Measurements from ENCODE around the gene NDE1. TPM values are rescaled to one million over a fixed set of nuclear protein-coding genes. Genes with fewer than 3 reads are reported as not detected.
A peak's percentile ranks its signal among the peaks of the same experiment; 100 is the strongest.

The NDE1 gene
- total and polyA plus RNA-seq, 2 experiments from 2014 or later: 10.3 to 11.8 TPM

DNA sequence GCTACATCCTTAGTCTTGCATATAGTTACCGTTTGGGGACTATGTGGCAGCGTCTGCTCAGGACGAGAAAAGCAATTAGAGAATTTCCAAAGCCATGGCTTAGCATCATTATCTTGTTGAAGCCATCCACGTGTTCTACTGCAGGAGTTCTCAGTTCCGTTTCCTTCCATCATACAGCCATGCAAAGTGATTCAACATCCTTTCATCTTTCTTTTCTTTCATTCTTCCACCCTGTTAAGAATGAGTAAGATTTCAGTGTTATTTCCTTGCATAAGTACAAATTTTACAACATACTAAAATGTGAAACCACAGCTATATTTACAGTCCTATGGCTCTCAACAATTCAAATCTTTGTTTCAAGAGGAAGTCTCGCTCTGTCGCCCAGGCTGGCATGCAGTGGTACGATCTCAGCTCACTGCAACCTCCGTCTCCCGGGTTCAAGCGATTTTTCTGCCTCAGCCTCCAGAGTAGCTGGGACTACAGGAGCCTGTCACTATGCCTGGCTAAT lies 10.9 kb upstream of the NDE1 start:
- no peak overlapping the region for H3K4me3 ChIP-seq
- WGBS (ENCODE audit: low lambda C conversion rate, missing lambda C conversion rate): 97% methylated on average over 11 of the region's 11 CpGs
- peaks cover 45% of the 10 kb centered on the region for H3K79me2 ChIP-seq
- no peak overlapping the region for H3K27ac ChIP-seq
- no peak overlapping the region for H3K4me2 ChIP-seq
- H4K20me1 ChIP-seq (ENCODE audit: insufficient read depth, poor library complexity, severe bottlenecking): peaks cover 9% of the 10 kb centered on the region
- H3K36me3 ChIP-seq (replicated peaks; ENCODE audit: insufficient read depth, low read depth): no peaks in the 10 kb centered on the region
- H3K27me3 ChIP-seq: no peaks in the 10 kb centered on the region
- TF ChIP-seq, protein P1, sequence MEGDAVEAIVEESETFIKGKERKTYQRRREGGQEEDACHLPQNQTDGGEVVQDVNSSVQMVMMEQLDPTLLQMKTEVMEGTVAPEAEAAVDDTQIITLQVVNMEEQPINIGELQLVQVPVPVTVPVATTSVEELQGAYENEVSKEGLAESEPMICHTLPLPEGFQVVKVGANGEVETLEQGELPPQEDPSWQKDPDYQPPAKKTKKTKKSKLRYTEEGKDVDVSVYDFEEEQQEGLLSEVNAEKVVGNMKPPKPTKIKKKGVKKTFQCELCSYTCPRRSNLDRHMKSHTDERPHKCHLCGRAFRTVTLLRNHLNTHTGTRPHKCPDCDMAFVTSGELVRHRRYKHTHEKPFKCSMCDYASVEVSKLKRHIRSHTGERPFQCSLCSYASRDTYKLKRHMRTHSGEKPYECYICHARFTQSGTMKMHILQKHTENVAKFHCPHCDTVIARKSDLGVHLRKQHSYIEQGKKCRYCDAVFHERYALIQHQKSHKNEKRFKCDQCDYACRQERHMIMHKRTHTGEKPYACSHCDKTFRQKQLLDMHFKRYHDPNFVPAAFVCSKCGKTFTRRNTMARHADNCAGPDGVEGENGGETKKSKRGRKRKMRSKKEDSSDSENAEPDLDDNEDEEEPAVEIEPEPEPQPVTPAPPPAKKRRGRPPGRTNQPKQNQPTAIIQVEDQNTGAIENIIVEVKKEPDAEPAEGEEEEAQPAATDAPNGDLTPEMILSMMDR (IDR thresholded peaks at IDR 0.05; ENCODE audit: poor library complexity): no peak
- no peak for TF ChIP-seq EZH2 (IDR thresholded peaks at IDR 0.05; ENCODE audit: borderline replicate concordance)
- TF ChIP-seq EZH2phosphoT487 (IDR thresholded peaks at IDR 0.05; ENCODE audit: low read depth, severe bottlenecking, unreplicated experiment): no peak
- H2AFZ ChIP-seq: no peak overlapping the region
- no peaks in the 10 kb centered on the region for H3K9me2 ChIP-seq (replicated peaks; ENCODE audit: insufficient read depth)
- no peak for DNase-seq (ENCODE audit: low spot score)
- peaks cover 10% of the 10 kb centered on the region for H3K4me1 ChIP-seq (ENCODE audit: insufficient read depth)
- H3K9me3 ChIP-seq (ENCODE audit: low read depth): no peaks in the 10 kb centered on the region

DNA sequence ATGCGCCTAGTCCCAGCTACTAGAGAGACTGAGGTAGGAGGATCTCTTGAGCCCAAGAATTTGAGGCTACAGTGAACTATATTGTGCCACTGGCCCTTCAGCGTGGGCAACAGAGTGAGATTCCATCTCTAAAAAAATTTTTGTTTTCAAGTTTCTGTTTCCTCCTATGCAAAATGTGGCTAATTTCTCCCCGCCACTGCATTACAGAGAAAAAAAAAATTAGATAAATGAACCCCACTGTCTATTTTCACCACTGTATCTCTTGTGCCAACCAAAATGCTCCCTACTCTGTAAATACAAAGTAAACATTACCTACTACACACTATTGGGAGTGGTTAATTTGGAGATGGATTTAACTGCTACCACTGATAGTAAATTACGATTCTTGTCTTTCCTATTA lies 9.1 kb upstream of the NDE1 start:
- H3K4me1 ChIP-seq (ENCODE audit: insufficient read depth): peaks cover 10% of the 10 kb centered on the region
- H4K20me1 ChIP-seq (ENCODE audit: insufficient read depth, poor library complexity, severe bottlenecking): peaks cover 9% of the 10 kb centered on the region
- peak overlapping the region; percentile 88 for H3K4me2 ChIP-seq
- H3K9me2 ChIP-seq (replicated peaks; ENCODE audit: insufficient read depth): no peaks in the 10 kb centered on the region
- H3K27ac ChIP-seq: no peak overlapping the region
- 95% methylated on average over 4 of the region's 4 CpGs for WGBS (ENCODE audit: low lambda C conversion rate, missing lambda C conversion rate)
- no peak for DNase-seq (ENCODE audit: low spot score)
- no peaks in the 10 kb centered on the region for H3K36me3 ChIP-seq (replicated peaks; ENCODE audit: insufficient read depth, low read depth)
- TF ChIP-seq, protein P1 (IDR thresholded peaks at IDR 0.05; ENCODE audit: poor library complexity): no peak
- TF ChIP-seq EZH2phosphoT487 (IDR thresholded peaks at IDR 0.05; ENCODE audit: low read depth, severe bottlenecking, unreplicated experiment): no peak
- TF ChIP-seq EZH2 (IDR thresholded peaks at IDR 0.05; ENCODE audit: borderline replicate concordance): no peak
- no peaks in the 10 kb centered on the region for H3K9me3 ChIP-seq (ENCODE audit: low read depth)
- H2AFZ ChIP-seq: no peak overlapping the region
- H3K27me3 ChIP-seq: no peaks in the 10 kb centered on the region
- peaks cover 45% of the 10 kb centered on the region for H3K79me2 ChIP-seq
- no peak overlapping the region for H3K4me3 ChIP-seq

DNA sequence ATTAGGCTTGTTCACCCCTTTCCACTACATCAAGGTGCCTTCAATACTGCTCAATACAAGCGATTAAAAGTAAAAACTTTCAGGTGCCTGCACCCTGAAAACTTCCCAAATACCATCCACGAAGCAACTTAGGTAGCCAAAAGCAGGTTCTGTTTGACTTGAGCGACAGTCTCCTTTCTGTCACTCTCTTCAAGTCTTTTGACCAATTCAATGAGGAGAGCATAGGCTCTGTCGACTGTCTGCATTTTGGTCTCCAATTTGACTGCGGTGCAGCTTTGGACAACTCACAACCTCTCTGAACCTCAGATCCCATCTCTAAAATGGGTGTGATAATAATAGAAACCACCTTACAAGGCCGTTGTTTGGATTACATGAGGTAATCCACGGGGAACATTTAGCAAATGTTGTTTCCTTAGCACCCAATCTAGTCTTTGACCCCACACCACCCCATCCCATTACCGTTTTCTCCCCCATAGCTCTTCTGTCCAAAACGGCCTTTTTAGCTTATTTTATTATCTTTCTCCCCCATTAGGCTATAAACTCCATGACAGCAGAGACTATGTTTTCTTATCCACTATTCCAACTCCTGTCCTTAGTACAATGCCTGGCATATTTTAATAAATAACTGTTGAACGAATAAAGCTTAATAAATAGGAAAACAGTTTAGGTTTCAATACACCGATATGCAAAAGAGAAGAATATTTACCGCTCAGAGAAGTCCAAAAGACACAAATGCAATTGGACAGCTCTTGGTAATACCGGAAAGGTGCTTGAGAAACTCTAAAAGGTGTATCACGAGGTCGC lies 8.1 kb upstream of the NDE1 start:
- Histone ChIP-seq H3K4me2 (peak overlapping the region; percentile 88), H3K27ac (peak overlapping the region; percentile 92), H3K79me2 (peaks cover 45% of the 10 kb centered on the region), H2AFZ (peak overlapping the region; percentile 88), H4K20me1 (ENCODE audit: insufficient read depth, poor library complexity, severe bottlenecking) (peaks cover 9% of the 10 kb centered on the region), H3K9me2 (replicated peaks; ENCODE audit: insufficient read depth) (no peaks in the 10 kb centered on the region), H3K4me1 (ENCODE audit: insufficient read depth) (peaks cover 10% of the 10 kb centered on the region), H3K9me3 (ENCODE audit: low read depth) (no peaks in the 10 kb centered on the region), H3K27me3 (no peaks in the 10 kb centered on the region), H3K4me3 (peak overlapping the region; percentile 95), H3K36me3 (replicated peaks; ENCODE audit: insufficient read depth, low read depth) (no peaks in the 10 kb centered on the region)
- no peak for DNase-seq (ENCODE audit: low spot score)
- TF ChIP-seq EZH2phosphoT487 (IDR thresholded peaks at IDR 0.05; ENCODE audit: low read depth, severe bottlenecking, unreplicated experiment) (no peak), EZH2 (IDR thresholded peaks at IDR 0.05; ENCODE audit: borderline replicate concordance) (no peak)
- TF ChIP-seq, protein P1 (IDR thresholded peaks at IDR 0.05; ENCODE audit: poor library complexity): no peak
- WGBS (ENCODE audit: low lambda C conversion rate, missing lambda C conversion rate): 31% methylated on average over 15 of the region's 15 CpGs

All from hepatocyte (in vitro differentiated cells).